MV-4-11 (cell line): Measurements from ENCODE around the gene CNNM2.
"Not testable (repeated sequence)": the region's sequence is repeated elsewhere in the genome, so short reads cannot be mapped to it uniquely, and the experiment has no call there.

Source experiments
- DNase-seq: peaks from one replicate; lab custom pipeline; 2025; lab: John Stamatoyannopoulos, UW

Gene CNNM2

GRCh38 chr10:102967123-102967522 is 49.0 kb downstream of the CNNM2 start:
- no peak for DNase-seq

- DNase-seq, result no peak
Observed at GRCh38 chr10:102970562-102971340, 52.7 kb downstream of the CNNM2 start.

- DNase-seq, result no peak
Observed at GRCh38 chr10:102975483-102976379, 57.6 kb downstream of the CNNM2 start.

GRCh38 chr10:102976380-102976726 is 58.3 kb downstream of the CNNM2 start:
- not testable (repeated sequence) for DNase-seq

GRCh38 chr10:102982296-102982695 is 64.2 kb downstream of the CNNM2 start:
- no peak for DNase-seq

GRCh38 chr10:102984086-102984485 is 66.0 kb downstream of the CNNM2 start:
- no peak for DNase-seq

GRCh38 chr10:102985811-102986210 is 67.7 kb downstream of the CNNM2 start:
- DNase-seq, result no peak

- DNase-seq, result no peak
Observed at GRCh38 chr10:102988404-102989314, 70.6 kb downstream of the CNNM2 start.

GRCh38 chr10:102994531-102995295 is 76.6 kb downstream of the CNNM2 start:
- peak; percentile 86 for DNase-seq

GRCh38 chr10:102996876-102997275 is 78.8 kb downstream of the CNNM2 start:
- DNase-seq, result no peak

- DNase-seq, result no peak
Observed at GRCh38 chr10:102997998-102998397, 79.9 kb downstream of the CNNM2 start.

- no peak for DNase-seq
Observed at GRCh38 chr10:102998399-102998907, 80.4 kb downstream of the CNNM2 start.

- DNase-seq, result not testable (repeated sequence)
Observed at GRCh38 chr10:103000050-103000449, 82.0 kb downstream of the CNNM2 start.

GRCh38 chr10:103007017-103007416 is 88.9 kb downstream of the CNNM2 start:
- no peak for DNase-seq

- DNase-seq, result no peak
Observed at GRCh38 chr10:103013416-103013815, 95.3 kb downstream of the CNNM2 start.

- DNase-seq, result peak; percentile 5
Observed at GRCh38 chr10:103019425-103019824, 101.3 kb downstream of the CNNM2 start.

- DNase-seq, result no peak
Observed at GRCh38 chr10:103021150-103021899, 103.2 kb downstream of the CNNM2 start.

GRCh38 chr10:103021900-103022293 is 103.8 kb downstream of the CNNM2 start:
- DNase-seq, result peak; percentile 4

GRCh38 chr10:103025696-103026095 is 107.6 kb downstream of the CNNM2 start:
- DNase-seq, result no peak

GRCh38 chr10:103038570-103038969 is 120.5 kb downstream of the CNNM2 start:
- DNase-seq, result no peak
